GM18867 (cell line): Measurements from ENCODE around the gene BSND.

ENCODE experiments used
- ATAC-seq: cut with Tn5 transposase; IDR thresholded peaks from one replicate; pipeline ENCODE4 v1.9.1; 2021; ENCODE audit warnings: mild to moderate bottlenecking, moderate library complexity; ENCODE audit not compliant: unreplicated experiment

The BSND gene

DNA sequence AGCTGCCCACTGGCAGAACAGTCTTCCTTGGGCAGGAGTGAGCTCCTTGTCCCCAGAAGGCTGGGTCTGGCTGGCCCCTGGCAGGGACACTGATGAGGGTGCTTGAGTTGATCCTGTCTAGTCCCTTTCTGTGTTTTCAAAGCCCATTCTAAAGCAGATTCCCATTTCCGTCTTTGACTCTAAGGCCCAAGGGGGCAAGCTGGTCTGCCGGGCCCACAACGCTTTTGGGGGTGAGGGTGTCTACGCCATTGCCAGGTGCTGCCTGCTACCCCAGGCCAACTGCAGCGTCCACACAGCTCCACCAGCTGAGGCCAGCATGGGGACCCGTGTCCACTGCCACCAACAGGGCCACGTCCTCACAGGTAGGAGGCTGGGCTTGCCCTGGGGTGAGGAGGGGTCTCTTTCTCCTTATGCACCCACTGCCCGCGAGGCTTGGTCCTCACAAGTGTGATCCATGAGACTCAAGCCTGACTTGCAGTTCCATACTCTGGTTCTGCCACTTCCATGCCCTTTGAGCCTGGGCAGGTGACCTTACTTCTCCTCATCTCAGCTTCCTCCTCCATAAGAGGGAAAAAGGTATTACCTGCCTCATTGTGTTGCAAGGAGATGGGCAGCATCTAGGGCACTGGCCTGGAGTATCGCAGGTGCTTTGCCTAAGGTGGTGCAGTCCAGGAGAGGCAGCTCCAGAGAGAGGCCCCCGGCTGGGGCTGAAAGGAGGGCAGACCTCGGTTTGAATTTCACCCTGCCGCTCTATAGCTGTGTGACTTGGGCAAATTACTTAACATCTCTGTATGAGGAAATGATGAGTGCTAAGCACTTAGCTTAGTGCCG is 60.8 kb downstream of the BSND start:
- ATAC-seq, result no peak

DNA sequence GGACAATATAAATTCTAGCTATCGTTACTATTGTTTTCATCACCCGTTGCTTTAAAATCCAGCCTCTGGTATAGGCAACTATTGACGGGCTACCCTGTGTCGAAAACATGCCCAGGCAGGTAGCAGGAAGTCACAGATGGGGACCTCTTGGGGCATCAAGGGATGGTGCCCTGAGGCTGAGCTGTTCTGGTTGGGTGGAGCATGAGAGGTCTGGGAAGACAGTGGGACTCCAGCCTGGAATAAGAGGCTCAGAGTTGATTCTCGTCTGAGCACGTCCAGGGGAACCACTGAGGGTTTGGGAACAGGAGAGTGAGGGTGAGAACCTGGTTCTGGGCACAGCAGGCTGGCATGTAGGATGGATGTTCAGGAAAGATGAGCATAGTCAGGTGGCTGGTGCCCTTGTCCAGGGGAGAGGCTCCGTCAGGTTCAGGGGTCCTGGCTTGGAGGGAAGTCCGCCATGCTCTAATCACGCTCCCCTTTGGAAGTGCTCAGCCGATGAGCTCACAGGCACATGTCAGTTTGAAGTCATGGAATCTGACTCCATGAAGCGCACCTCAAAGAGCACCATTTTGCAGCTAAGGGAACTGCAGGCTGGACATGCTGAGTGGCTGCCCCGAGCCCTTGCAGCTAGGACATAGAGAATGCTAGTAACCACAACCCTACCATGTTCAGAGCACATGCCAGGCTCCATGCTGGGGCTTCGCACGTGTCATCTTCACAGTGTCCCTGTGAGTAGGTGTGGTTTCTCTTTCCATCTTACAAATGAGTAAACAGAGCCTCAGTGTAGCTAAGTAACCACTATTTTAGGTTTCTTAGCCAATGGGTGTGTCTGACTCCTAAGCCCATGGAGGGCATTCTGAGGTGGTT is 61.6 kb downstream of the BSND start:
- peak; percentile 57 for ATAC-seq

DNA sequence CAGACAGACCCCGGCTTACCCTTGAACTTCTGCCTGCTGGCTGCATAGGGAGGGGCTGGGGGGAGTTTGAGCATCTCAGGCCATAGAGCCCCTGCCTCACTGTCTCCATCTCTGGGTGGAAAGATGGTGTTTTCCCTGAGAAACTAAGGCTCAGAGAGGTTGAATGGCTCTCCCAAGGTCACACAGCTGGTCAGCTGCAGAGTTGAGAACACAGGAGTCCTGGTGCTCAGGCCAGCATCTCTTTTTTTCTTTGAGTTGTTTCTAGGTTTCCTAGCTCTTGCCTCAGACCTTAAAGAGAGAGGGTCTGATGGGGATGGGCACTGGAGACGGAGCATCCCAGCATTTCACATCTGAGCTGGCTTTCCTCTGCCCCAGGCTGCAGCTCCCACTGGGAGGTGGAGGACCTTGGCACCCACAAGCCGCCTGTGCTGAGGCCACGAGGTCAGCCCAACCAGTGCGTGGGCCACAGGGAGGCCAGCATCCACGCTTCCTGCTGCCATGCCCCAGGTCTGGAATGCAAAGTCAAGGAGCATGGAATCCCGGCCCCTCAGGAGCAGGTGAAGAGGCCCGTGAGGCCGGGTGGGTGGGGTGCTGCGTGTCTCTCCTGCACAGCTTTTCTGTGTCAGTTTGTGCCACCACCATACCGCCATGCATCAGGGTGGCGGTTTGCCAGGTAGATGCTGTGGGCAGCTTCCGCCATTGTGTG is 62.4 kb downstream of the BSND start:
- ATAC-seq, result no peak
